NCI-H345 treated with DMSO at 0.1 percent for 48 hours (cell line): ENCODE results near the gene ADGRL1.
"Not testable (repeated sequence)": the region's sequence is repeated elsewhere in the genome, so short reads cannot be mapped to it uniquely, and the experiment has no call there.

Source experiments
- DNase-seq: peaks from one replicate; lab custom pipeline; 2025; ENCODE audit not compliant: unreplicated experiment; lab: John Stamatoyannopoulos, UW

ADGRL1 gene

DNA sequence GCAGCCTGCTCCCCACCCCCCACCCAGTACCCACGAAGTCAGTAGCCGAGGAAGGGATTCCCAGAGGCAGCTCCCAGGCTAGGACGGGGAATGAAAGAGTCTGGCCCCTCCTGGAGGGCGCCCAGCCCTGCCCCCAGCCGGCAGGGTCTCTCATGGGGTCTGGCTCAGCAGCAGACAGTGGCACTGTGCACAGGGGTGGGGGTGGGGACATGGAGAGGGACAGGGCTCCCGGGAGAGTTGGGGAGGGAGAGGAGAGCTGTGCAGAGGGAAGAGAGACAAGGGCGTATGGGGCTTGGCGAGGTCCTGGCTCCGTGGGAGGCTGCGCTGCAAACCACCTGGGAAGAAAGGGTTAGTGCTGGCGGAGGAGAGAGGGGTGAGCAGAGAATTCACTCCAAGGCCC lies 41.9 kb downstream of the ADGRL1 start:
- no peak for DNase-seq

DNA sequence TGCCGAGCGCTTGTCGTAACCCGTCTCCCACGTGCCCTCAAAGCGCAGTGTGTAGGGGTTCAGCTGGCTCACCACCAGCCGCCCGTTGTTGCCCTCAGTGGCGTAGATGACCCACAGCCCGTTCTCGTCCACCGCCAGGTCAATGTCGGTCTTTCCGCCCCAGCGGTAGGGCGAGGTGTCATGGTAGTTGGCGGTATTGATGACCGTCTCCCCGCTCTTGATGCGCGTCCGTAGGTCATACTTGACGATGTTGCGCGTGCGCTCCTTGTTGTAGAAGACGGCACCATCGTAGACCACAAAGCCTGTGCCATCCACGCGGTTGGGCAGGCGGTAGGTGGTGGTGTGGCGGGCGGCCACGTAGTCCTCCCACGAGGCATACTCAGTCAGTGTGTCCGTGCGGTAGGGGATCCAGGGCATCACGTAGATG lies 43.1 kb downstream of the ADGRL1 start:
- DNase-seq: no peak

DNA sequence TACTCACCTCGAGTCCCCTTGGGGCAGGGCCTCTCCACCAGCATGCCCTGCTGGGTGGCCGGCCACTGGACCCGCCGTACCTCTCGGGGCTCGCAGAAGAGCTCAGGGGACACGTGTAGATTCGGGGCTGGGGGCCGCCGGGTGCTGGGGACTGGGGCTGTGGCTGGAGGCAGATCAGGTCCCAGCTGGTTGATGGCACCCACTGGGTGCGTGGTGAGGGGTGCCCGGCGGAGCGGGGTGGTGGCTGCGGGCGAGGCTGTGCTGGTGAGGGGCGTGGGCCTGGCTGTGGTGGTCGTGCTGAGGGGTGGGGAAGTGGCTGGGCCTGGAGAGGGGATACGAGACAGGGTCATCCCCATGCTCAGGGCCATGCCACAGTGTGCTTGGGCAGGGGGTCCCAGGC lies 44.7 kb downstream of the ADGRL1 start:
- DNase-seq: no peak

DNA sequence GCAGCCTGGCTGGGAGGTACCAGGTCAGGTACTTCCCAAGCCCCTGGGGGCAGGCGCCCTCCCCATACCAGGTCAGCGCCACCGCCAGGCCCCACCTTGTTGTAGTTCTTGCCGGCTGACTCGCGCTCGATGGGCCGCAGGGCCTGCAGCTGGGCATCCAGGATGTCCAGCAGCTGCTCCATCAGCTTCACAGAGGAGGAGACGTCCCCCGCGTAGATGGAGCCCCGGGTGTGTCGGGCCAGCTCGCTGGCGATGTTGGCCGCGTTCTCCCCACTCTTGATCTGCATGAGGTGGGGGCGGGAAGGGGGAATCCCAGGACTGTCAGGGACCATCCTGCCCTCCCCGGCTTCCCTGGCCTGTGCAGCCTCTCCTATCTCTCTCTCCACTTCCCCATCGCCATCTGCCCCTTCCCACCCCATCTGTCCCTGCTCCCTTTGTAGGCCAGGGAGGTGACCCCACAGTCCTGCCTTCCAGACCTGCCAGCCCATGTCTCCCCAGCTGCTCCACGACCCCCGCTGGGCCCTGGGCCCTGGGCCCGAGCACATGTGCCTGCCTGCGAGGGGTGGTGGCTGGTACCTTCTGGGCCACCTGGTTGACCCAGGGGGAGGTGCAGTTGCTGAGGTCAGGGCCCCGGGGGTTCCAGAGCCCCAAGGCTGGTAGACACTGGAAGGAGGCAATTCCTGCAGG lies 45.8 kb downstream of the ADGRL1 start:
- DNase-seq: no peak

DNA sequence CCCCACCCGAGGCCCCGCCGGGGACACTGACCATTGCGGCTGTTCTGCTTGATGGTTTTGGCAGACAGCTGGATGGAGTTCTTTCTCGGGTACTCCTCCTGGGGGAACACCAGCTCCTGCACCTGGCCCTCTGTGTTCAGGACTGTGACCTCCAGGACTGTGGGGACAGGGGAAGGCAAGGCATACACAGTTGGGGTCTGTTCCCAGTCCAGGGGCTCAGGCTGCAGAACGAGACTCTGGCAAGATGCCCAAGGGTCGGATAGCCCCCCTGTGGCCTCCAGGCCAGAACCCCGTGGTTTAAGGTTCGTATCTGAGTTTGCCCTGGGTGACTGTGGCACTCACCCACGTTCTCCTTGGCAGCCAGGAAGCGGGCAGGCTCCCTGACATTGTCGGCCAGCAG lies 46.9 kb downstream of the ADGRL1 start:
- no peak for DNase-seq

DNA sequence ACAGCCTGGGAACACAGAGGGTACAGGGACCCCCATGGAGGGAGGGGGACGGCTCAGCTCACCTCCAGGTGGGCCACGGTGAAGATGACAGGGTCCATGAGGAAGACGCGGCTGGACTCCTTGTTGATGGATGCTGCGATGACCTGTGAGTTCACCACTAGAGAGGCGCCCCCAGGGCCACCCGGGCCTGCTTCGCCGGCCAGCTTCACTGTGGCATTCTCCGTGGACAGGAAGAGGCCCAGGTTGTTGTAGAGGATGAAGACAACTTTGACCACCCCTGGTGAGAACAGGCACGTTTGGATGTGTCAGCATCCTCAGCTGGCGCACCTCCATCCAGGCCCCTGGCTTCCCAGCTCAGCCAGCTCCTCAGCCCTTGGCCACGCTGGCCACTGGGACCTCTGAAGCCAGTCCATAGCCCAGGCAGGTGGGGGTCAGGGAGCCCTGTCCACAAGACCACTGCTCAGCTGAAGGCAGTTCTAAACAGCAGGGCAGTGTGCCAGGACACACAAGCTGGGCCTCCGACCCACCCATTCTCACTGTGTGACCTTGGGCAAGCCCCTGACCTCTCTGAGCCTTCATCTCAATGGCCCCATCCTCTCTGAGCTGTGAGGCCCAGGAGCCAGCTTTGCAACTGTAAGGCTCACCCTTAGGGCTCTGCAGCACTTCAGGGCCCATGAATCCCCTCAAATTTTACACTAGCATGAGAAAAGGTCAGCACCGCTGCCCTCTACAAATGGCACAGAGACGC lies 47.5 kb downstream of the ADGRL1 start:
- no peak for DNase-seq

DNA sequence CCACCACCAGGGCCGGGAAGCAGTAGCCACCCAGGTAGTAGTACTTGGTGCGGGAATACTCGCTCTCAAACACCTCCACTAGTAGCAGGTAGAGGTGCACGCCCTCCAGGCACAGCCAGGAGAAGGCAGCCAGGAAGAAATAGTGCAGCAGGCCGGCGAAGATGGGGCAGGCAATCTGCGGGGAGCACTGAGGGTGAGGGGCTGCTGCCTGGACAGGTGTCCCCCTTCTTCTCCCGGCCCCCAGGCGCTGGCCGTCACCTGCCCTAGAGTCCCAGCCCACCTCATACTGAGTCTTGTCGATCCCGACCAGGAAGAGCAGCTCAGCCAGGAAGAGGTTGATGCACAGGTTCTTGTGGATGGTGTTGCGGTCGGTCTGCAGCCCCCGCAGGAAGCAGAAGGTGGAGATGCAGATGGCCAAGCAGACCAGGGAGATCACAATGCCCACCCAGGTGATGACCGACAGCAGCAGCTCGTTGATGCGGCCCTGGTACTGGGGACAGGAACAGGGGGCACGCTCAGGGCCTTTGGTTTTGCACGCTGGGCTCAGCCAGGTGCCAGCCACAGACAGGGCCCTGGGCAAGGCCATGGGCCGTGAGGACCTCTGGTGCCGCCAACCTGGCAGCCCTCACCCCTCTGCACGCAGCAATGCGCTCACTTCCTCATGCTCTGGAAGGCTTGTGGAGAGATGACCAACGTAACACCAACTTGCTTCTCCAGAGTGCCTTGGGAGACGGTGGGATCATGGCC lies 48.8 kb downstream of the ADGRL1 start:
- DNase-seq: no peak

DNA sequence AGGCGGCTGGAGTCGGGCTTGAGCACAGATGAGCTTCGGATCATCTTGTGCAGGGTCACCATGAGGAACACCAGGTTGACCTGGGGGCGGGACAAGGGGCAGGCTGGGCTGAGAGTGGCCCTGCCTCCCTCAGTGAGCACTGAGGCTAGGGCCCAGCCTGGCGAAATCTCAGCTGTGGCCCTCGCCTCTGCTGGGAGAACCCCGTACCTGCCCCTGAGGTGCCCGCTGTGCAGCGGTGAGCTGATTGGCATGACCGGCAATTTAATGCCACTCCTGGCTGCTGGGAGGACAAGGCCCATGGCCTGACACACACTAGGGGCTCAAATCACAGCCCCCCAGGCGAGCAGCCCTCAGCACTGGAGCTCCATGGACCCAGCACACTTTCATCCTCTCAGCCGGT lies 49.8 kb downstream of the ADGRL1 start:
- DNase-seq: no peak

DNA sequence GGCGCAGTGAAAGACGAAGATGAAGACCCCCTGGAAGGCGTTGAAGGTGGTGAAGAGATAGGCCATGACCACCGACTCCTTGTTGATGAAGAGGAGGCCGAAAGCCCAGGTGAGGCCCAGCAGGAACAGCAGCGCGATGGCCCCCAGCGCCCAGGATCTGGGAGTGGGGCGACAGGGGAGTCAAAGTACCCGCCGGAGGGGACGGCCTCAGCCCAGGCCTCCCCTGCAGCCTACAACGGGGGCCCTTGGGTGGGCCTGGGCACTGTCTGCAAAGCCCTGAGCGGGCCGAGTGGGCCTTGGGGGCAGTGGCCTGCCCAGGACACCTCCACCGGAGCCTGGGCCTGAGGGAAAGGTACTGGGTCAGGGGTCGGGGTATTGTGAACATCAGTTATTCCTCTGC lies 50.6 kb downstream of the ADGRL1 start:
- DNase-seq: no peak

DNA sequence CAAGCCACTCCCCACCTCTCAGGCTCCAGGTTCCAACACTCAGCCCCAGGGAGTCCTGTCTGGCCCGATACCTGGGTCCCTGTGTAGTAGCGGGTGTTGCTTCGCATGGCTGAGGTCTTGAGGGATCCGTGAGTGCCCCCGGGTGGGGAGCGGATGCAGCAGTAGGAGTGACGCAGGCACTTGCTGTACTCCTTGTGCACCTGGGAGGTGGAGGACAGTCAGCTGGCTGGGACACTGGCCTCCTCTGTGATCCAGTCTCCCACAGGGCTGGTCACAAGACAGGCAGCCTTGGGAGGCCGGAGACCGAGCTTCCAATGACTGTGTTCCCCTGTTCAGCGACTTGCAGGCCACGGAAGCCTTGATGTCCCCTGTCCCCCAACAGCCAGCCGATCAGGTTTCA lies 53.3 kb downstream of the ADGRL1 start:
- no peak for DNase-seq

DNA sequence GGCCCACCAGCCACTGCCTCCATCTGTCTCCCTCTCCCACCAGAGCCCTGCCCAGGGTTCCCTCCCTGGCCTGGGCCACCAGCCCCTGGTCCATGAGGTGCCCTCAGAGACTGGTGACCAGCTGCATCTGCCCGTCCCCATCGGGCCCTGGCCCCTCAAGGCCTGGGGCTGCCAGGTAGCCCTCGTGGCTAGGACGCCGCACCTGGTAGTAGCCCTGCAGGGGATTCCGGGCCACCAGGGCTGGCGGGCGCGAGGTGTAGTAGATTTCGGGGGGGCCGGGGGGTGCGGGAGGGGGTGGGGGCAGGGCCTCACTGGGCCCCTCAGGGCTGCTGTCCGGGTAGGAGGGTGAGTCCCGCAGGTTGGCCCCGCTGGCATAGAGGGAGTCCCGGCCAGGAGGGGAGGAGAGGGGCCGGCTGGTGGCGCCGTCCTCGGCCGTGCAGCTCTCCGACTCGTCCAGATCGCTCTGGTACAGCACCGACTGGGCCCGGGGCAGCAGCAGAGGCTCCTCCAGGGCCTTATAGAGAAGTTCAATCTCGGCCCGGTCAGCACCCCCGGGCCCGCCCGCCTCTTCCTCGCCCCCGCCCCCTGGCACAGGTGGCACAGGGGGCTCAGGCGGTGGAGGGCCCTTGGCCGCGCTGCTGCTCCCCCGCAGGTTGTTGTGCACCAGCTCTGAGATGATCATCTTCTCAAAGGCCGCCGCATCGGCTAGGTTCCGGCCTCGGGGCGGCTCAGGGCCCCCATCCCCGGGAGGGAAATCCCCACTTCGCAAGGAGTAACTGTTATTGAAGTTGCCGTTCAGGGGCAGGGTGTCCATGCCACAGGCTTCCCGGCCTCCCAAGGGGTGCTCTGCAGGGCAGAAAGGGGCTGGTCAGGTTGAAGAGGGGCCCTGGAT lies 55.0 kb downstream of the ADGRL1 start:
- DNase-seq: no peak

DNA sequence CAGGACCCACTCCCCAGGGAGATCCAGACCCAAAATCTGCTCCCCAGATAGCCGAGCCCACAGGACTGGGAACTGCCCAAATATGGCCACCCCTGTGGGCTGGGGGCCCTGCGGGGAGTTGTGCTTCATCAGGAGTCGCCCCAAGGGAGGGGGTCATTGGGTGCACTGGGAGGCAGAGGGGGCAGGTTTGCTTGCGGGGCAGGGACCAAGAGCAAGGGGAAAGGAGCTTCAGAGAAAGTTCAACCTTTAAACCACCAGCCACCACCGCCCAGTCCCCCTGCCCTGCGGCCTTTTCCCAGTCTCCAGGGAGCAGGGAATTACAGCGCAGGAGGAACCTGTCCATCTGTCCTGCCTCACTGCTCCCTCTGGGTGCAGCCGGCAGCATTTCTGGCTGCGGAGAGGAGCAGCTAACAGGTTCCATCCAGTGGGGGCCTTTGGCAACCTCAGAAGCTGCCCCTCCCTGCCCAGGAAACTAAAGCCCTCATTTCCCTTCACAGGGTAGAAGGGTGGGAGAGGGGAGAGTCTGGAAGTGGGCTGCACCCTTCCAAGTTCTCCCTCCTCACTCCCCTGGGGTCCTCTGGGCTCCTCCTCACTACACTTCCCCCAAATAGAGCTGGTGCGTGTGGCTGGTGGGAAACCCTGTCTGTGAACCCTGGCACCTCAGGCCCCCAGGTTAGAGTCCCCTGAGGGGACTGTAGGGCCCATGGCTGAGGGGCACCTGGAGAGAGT lies 55.8 kb downstream of the ADGRL1 start:
- no peak for DNase-seq

DNA sequence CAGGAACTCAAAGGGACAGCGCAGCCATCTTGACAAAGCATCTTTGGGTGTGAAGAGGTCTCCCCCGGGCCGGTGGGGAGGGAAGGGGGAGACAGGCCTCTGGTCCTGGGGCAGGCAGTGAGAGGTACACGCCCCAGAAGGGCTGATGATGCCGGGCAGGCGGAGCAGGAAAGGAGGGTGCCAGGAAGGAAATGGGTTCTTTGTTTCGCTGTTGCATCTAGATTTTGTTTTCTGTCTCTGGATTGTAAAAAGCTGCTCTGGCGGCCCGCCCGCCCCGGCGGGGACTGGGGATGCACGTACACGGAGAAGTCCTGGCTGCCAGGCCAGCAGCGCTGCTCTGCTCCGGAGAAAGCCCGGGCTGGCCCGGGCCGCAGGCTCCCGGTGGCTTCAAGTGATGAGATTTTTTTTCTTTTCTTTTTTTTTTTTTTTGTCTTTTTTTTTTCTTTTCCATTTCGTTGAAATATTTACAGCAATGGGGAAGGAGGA lies 56.4 kb downstream of the ADGRL1 start:
- DNase-seq: no peak

DNA sequence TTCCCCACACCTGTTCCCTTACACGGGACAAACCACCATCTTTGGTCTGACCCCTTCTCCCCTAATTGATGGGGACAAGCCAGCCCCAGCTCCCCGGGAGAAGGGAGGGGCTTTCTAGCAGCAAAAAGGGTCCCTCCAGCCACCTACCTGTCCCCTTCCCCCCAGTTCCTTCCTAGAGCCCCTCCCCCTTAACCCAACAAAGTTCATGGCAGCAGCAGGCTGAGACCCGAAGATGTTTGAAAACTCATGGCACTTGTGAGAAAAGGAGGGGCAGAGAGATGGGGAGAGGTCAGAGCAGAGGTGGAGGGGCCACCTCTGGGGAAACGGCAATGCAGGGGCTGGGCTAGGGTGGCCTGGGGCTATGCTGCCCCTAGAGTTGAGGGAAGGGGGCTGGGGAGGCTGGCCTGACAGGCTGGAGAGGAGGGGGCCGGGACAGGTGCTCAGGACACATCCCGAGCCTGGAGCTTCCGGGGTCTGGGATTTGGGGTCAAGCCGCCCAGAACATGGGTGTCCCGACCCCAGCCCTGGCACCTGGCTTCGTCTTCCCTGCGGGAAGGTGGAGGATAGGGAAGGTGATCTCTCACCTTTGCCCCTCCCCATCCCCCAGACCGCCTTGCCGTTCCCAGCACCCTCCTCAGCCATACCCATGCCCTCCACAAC lies 57.1 kb downstream of the ADGRL1 start:
- no peak for DNase-seq

DNA sequence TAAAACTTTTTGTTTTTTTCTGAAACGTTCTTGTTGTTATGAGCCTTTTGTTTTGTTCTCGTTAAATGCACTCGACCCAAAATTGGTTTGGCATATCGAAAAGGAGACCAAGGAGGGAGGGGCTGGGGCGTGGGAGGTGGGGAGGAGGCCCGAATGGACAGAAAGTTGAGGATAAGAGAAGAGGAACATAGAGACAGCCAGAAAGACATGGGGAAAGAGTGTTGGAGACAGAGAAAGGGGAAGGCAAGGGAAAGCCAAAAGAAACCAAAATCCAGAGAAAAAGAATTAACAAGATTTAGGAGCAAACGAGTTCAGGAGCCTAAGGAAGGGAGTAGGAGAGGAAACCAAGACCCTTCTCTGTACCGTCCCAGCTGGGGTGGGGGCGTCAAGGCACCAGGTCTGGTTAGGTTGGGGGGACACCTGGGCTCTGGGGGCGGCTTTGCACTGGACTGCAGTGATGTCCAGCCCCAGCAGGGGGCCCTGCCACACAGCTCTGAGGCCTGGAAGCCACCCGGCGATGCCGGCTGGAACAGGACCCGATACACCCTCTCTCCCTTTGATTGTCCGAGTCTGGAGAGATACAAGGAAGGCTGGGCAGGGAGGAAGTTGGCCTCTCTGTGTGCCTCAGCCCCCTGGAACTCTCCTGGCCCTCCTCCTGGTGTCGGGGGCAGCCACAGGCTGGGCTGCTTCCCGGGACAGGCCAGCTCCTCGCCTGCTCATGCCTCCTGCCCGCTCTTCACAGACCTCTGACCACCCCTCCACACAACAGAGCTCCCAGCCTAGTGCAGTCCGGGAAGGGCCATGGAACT lies 58.0 kb downstream of the ADGRL1 start:
- no peak for DNase-seq

DNA sequence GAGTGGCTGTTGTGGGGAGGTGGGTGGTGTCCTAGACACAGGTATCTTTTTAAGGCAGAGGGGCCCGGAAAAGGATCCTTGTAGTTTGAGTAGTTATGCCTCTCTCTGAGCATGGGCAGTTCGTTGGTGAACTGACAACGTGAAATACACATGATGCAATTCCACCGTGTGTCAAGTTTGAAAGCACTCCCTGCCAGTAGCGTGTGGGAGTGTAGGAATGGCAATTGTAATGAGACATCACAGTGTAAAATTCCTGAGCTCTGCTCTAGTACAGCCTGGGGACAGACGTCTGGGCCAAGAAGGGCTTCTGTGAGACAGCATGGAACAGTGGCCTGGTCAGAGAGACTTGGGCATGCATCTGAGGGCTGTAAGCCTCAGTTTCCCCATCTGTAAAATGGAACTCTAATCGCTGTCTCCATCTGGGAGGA lies 59.2 kb downstream of the ADGRL1 start:
- no peak for DNase-seq

DNA sequence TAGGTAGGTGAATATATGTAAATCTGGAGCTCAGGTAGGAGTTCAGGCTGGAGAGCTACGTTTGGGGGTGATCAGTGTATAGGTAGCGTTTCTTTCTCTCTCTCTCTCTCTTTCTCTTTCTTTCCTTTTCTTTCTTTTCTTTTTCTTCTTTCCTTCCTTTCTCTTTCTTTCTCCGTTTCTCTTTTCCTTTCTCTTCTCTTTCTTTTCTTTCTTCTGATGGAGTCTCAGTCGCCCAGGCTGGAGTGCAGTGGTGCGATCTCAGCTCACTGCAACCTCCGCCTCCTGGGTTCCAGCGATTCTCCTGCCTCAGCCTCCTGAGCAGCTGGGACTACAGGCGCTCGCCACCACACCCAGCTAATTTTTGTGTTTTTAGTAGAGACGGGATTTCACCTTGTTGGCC lies 59.8 kb downstream of the ADGRL1 start:
- not testable (repeated sequence) for DNase-seq

DNA sequence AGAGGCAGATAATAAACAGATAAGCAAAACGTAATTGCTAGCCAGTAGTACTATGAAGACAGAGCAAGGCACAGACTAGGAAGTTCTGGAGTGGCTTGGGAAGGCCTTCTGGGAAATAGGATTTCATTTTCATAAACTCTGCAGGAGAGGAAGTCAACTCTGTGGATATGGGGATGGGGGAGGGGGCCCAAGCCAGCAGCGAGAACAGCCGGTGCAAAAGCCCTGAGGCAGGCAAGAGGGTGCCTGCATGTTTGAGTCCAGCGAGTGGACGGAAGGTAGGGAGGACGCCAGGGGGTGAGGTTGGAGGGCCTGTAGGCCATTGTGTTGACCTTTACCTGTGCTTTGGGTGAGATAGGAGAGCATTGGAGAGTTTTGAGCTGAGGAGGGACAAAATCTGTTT lies 60.6 kb downstream of the ADGRL1 start:
- no peak for DNase-seq
